ENCODE measurements around the gene SUDS3.
"Not testable (repeated sequence)": the region's sequence is repeated elsewhere in the genome, so short reads cannot be mapped to it uniquely, and the experiment has no call there.

The SUDS3 gene, protein sequence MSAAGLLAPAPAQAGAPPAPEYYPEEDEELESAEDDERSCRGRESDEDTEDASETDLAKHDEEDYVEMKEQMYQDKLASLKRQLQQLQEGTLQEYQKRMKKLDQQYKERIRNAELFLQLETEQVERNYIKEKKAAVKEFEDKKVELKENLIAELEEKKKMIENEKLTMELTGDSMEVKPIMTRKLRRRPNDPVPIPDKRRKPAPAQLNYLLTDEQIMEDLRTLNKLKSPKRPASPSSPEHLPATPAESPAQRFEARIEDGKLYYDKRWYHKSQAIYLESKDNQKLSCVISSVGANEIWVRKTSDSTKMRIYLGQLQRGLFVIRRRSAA

DNA sequence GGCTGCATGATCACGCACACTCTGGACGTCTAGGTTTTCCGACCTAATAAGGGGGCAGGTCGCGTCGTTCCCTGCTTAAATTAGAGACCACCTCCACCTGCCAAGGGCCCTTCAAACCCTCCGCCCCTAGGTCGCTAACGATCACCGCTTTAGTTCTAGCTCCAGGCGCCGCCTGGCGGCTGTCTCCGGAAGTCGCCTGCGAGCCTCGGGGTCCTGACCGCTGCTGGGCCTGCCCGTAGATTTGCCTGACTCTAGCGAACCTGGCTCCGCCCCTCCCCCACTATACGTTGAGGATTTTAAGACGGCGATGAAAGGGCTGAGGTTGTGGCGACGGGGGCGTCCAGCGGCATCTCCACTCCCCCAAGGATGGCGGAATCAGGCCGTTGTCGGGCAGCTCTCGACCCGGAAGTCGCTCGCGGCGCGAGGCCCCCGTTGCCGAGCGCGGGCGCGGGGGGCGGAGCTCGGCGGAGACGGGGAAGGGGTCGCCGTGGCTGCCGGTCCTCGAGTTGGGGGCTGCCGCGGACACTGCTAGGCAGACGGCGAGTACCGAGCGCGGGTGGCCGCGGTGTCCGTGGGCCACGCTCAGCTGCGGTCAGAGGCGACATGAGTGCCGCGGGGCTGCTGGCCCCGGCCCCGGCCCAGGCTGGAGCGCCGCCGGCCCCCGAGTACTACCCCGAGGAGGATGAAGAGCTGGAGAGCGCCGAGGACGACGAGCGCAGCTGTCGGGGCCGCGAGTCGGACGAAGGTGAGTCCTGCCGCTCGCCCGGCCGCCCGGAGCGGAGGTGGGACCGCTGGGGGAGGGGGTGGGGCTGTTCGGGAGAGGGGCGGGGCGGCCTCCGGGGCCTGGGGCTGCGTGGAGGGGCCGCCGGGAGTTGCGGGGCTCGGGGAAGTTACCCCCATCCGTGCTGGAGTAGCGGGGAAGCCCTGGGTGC is at the start of gene SUDS3:
SUDS3 (plus strand) TSS at position 467 of the 932 bp plus-strand sequence; CDS start at position 604, 137 bp downstream.
- peak; percentile 79 for DNase-seq

DNA sequence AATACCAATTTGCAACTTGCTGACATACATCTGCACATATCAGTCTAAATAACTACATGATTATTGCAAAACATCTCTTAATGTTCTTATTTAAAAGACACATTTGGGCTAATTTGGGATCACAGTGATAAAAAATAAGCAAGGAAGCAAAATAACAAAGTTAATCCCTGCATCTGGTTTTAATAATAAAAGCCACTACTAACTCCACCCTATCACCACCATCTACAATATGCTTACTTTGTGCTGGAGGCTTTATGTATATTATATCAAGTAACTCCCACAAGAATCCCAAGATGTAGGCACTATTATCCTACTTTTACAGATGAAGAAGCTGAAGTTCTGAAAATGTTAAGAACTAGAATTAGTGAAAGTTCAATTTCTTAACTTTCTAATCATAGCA is 49.4 kb upstream of the SUDS3 start:
- no peak for DNase-seq

DNA sequence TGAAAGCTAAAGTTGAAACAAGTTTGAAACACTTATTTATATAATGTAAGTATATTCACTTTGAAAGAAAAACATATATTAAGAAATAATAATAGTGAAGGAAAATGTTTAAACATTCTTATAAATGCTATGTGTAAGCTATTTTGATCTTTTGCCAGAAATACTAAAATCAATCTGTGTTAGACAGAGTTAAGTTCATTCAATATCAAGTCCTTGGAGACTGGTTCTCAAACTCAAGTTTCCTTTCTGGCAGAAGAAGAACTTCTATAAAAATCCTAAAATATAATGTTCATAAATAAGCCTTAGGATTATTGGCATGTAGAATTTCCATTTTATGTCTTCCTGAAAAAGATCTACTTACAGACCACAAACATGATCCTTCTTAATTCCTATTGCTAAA is 49.0 kb upstream of the SUDS3 start:
- DNase-seq: no peak

DNA sequence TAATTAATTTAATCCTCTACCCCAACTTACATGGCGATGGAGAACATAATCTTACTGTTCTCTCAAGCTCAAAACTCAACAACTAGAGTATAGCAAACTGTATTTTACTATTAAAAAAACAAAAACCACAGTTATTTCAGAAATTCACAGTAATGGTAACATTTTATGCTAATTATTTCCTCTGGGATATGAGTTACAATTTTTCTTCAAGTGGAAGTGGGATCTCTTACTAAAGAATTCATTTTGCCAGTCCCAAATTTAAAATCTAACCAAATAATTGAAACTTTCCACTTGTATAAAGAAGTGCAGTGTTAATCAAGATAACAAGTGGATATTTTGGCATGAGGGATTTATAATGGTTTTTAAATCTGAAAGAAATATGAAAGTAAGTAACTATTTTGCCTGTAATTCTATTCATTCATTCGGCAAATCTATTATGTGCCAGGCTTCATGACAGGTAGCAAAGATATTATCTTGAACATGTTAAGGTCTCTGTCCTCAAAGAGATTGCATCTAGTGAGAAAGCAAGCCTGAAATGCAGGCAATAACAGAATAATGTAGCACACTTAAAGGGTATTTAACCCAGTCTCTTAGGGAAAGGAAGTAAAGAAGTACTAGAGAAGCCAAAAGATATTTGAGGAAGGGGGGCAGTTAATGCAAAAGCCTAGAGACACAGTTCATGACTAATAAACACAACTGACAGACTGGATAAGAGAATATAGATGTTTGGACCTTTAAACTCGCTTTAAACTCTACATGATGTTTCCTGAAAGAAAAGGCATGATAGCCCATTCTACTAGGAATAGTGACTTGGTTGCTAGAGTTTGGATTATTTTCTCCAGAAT is 47.6 kb upstream of the SUDS3 start:
- no peak for DNase-seq

DNA sequence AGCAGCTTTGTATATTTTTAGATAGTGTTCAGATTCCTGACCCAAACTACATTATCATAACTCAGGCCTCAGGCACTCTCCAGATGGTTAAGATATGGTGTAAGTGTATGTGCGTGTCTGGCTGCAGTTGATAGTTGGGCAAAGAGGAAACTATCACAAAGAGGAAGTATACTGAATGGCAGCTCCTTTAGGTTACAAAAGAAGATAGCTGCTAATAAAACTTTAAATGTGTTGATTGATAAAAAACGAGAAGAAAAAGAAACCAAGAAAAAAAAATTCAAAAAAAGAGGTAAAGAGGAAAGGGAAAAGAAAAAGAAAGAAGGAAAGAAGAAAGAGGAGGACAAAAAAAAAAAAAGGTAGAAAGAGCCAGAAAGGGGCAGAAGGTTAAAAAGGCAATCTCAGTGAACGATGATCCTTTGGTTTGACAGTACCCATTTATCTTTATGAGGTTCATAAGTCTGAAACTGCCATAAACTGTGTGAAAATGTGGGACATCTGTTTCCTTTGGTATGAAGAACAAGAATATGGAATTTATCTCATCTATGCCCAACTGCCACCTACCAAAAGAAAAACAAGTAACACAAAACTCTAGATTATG is 45.8 kb upstream of the SUDS3 start:
- DNase-seq: no peak

DNA sequence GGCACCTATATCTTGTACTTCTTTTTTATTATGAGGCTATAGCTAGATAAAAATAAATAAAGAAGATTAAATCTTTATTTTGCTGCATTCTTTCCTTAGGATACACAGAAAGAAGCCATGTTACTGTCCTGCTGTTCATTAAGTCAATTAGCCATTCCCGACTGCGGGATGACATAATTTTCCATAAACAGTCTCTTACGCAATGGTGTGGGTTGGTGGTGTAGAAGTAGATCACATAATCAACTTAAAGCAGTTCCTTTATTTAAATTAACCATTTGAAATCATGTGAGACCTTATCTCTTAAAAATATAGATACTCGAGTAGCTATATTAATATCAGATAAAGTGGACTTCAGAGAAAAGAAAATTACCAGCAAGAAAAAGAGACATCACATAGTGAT is 43.8 kb upstream of the SUDS3 start:
- no peak for DNase-seq

DNA sequence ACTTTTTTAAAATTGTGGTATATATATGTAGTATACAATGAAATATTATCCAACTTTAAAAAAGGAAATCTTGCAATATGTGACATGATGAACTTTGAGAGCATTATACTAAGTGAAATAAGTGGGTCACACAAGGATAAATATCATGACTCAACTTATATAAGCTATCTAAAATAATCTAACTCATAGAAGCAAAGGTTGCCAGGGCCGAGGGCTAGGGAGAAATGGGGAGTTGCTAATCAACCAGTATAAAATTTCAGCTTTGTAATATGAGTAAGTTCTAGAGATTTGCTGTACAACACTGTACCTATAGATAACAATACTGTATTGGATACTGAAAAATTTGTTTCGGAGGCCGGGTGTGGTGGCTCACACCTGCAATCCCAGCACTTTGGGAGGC is 42.1 kb upstream of the SUDS3 start:
- DNase-seq: no peak

DNA sequence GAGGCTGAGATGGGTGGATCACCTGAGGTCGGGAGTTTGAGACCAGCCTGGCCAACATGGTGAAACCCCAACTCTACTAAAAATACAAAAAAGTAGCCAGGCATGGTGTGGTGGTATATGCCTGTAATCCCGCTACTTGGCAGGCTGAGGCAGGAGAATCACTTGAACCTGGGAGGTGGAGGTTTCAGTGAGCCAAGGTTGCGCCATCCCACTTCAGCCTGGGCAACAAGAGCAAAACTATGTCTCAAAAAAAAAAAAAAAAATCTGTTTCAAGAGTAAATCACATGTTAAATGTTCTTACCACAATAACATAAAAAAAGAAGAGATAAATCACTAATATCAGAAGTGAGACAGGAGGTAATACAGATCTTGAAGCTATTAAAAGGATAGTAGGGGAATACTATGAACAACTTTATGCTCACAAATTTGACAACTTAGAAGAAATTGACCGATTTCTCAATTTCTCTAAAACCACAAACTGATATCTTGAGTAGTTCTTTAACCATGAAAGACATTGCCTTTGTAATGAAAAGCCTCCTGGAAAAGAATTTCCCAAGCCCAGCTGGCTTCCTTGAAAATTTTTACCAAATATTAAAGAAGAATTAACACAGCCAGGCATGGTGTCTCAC is 41.3 kb upstream of the SUDS3 start:
- DNase-seq: no peak

DNA sequence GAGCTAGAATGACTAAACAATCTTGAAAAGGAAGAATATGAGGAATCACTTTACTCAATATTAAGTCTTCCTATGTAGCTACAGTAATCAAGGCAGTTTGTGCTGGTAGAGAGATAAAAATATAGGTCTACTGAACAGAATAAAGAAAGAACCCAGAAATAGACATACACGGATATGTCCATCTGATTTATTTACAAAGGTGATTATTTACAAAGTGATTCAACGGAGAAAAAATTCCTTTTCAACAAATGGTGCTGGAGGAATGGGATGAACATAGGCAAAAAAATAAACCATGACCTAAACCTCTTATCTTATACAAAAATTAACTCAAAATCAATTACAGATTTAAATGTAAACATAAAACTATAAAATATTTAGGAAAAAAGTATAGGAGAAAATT is 40.2 kb upstream of the SUDS3 start:
- DNase-seq: no peak

DNA sequence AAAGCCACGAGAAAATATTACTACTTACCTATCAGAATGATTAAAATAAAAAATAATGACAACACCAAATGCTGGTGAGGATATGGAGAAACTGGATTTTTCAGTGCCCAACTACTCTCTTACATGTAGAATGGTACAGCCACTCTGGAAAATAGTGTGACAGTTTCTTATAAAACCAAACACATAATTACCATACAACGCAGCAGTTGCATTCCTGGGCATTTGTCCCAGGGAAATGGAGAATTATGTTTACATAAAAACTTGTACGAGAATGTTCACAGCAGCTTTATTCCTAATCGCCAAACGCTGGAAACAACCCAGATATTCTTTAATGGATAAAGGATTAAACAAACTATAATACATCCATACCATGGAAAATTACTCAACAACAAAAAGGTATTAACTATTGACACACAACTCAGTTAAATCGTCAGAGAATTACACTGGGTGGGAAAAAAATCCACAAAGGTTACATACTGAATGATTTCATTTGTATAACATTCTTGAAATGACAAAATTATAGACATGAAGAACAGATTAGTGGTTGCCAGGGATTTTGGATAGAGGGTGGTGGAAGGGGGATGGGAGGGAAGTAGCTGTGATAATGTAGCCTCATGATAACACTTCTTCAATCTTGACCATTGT is 39.0 kb upstream of the SUDS3 start:
- DNase-seq: no peak

DNA sequence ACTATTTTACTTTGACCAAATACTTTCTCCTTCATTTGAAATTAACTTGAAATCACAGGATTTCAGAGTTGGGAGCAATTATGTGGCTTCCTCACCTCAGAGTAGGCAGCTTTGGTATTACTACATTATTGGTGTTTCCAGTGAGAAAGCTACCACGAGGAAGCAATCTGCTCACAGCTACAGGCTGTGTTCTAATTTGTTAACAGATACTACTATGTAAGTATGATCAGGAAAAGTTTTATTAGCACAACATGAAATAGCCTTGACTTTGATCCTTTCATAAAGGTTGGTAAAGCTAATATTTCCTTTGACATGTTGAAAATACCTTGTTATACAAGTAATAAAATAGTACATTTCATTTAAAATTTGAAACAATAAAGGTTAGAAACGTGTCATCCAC is 34.3 kb upstream of the SUDS3 start:
- no peak for DNase-seq

DNA sequence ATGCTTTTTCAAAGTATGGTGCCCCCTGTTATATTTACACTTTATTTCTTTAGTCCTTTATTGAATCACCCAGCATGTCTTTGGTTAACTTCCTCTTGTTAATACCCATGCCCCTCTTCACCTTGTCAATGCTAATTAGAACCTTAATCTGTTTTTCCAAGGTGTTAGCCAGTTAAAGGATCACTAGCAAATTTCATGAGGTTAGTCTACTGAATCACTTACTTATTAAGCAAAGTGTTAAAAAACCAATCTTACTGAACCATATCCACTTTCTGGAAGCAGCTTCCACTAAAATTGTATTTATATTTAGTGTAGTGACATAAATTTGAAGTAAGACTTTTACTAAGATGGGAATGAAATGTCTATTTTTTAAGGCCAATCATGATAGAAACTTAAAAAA is 31.5 kb upstream of the SUDS3 start:
- DNase-seq: no peak

DNA sequence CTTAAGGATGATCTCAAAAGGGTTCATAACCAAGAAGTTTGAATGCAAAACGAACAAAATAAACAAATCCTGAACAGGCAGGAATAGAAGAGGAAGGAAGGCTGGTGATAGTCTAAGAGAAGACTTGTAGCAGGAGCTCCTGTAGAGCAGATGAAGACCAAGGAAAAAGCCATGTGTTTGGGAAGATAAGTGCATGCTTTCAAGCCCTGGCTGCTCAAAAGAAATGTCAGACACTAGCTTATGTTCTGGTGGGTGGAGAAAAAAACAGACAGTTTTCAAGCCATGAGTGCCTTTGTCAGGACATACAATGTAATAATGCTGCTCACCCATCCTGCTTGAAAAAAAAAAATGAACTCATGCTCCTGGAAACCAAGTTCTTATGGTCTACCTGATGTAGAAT is 31.0 kb upstream of the SUDS3 start:
- DNase-seq: no peak

DNA sequence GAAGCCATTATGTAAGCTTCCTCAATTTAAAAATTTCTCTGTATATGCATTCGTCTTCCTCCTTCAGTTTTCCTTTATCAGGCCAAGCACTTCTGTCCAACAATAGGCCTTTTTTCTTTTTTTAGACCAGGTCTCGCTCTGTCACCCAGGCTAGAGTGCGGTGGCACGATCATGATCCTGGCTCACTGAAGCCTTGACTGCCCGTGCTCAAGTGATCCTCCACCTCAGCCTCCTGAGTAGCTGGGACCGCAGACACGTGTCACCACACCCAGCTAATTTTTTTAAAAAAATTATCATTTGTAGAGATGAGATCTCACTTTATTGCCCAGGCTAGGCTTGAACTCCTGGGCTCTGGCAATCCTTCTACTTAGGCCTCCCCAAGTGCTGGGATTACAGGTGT is 29.5 kb upstream of the SUDS3 start:
- no peak for DNase-seq

DNA sequence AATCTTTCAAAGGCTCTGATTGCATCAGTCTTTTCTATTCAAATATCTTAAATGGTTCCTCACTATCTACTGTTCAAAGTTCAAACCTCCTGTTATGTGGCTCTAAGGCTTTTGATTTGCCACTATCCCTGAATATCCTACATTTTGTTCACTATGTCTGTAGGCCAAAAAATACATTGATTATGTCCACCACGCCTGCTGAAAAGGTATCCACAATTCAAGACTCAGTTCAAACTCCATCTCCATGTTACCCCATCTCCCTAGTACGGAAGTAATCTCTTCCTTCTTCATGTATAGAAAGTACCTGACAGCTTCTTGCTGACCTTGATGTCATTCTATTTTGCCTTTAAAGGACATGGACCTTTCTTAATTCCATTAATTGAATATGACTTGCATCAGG is 28.4 kb upstream of the SUDS3 start:
- DNase-seq: no peak

DNA sequence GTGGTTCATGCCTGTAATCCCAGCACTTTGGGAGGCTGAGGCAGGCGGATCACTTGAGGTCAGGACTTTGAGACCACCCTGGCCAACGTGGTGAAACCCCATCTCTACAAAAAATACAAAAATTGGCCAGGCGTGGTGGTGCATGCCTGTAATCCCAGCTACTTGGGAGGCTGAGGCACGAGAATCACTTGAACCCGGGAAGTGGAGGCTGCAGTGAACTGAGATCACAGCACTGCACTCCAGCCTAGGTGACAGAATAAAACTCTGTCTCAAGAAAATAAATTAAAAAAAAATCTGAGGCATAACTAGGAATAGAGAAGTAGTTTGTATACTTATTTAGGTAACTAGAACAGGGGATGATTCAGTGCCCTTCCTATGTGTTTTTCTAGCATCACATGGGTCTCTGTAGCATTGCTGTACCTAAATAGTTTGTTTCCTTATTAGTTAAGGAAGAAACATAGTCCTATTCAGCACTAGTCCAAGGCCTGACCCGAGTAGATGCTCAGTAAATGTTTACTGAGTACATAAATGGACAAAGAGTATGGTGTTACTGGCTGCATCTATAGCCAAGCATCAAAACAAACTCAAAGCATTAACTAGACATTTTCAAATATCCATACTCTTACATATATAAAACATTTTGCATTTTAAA is 25.3 kb upstream of the SUDS3 start:
- DNase-seq: no peak

DNA sequence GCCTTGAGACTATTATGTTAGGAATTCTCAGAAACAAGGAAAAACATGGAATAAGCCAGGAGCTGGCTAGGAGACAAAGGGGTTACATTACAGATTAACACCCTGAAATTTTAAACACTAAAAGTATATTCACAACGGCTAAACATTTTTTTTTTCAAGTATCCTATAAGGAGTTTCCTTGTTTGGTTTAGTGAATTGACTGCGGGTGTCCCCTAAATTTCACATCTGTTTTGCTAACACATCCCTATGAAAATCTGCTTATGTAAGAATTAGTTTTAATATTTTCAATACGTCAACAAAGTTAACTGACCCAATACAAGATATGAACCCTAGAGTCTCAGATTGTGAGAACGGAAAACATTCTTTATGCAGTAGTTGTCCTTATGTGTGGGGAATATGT is 22.6 kb upstream of the SUDS3 start:
- no peak for DNase-seq

DNA sequence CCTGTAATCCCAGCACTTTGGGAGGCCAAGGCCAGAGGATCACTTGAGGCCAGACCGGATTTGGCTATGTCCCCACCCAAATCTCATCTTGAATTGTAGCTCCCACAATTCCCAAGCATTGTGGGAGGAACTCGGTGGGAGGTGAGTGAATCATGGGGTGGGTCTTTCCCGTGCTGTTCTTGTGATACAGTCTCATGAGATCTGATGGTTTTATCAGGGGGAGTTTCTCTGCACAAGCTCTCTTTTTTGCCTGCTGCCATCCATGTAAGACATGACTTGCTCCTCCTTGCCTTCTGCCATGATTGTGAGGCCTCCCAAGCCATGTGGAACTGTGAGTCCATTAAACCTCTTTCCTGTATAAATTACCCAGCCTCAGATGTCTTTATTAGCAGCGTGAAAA is 21.9 kb upstream of the SUDS3 start:
- not testable (repeated sequence) for DNase-seq

DNA sequence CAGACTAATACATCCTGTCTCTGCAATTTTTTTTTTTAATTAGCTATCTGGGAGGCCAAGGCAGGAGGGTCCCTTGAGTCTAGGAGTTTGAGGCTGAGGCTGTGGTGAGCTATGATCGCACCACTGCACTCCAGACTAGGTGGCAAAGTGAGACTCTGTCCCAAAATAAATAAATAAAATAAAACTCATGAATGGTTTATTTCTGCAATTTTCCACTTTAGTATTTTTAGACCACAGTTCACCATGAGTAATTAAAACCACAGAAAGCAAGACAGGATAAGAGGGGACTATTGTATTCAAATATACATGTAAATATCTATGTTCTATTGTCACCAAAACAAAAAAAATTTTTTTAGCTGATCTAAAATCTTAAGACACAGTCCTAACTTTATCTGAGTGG is 21.5 kb upstream of the SUDS3 start:
- no peak for DNase-seq

DNA sequence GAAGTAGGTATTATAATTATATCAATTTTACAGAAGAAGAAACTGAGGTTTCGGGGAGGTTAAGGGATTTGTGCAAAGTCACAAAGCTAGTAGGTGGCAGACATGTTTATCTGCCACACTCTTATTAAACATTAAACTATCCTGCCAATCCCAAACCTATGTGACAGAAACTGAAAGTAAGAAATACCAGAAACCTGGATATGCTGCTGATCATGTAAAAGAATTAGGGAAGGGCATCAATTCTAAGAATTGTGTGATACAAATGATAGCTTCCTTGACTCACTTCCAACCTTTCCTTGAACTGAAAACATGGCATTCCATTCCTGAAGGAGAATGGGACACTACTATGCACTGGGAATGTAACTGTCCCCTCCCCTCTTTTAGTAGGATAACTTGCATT is 20.5 kb upstream of the SUDS3 start:
- DNase-seq: no peak

DNA sequence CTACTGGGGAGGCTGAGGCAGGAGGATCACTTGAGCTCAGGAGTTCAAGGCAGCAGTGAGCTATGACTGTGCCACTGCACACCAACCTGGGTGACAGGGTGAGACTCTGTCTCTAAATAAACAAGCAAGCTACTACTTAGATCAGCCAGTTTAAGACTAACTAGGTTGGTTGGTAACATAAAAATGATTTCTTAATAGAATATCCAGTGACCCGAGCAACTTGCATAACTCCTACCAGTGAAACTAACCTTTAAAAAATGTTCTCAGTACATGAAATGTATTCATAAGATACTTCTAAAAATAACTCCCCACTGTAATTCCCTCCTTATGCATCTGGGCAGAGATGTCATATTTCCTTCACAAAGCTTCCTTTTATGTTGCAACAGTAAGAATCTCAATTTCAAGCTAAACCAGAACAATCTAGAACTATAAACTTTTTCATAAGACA is 19.5 kb upstream of the SUDS3 start:
- no peak for DNase-seq
